ENCODE data around the gene KRT6B. TPM values are rescaled to one million over a fixed set of nuclear protein-coding genes. Genes with fewer than 3 reads are reported as not detected.

KRT6B gene
- total RNA-seq, 1 donor from 2014 or later: not detected

DNA sequence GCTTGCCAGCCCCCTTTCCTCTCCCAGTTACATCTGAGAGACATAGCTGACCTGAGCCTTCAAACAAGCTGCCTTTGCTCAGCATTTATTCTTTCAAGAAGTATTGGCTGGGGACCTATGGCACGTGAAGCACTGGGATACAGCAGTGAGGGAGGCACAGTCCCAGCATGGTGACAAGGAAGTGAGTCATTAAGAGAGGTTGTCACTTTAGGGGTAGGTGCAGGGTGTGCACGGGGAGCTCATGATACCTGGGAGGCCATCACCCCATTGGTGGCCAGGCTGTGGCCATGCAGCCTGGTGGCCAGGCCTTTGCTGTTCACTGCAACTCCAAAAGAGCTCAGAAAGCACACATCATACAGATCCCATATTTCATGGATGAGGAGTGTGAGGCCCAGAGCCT lies 12.1 kb downstream of the KRT6B start:
- Mint-ChIP-seq H3K27me3 (peaks cover 16% of the 10 kb centered on the region), H3K4me1 (ENCODE audit: low read depth) (peaks cover 23% of the 10 kb centered on the region), H3K27ac (no peak overlapping the region), H3K36me3 (ENCODE audit: insufficient read depth) (no peaks in the 10 kb centered on the region), H3K4me3 (ENCODE audit: low read depth) (no peak overlapping the region), H3K9me3 (ENCODE audit: low read depth) (no peaks in the 10 kb centered on the region)
- no peak for TF ChIP-seq CTCF (IDR thresholded peaks at IDR 0.05; ENCODE audit: unreplicated experiment)
- no peak for DNase-seq (ENCODE audit: low spot score, unreplicated experiment)

- H3K9me3 Mint-ChIP-seq (ENCODE audit: low read depth): no peaks in the 10 kb centered on the region
- DNase-seq (ENCODE audit: low spot score, unreplicated experiment): no peak
- no peak overlapping the region for H3K27ac Mint-ChIP-seq
- H3K4me1 Mint-ChIP-seq (ENCODE audit: low read depth): peaks cover 23% of the 10 kb centered on the region
- no peak for TF ChIP-seq CTCF (IDR thresholded peaks at IDR 0.05; ENCODE audit: unreplicated experiment)
- peaks cover 16% of the 10 kb centered on the region for H3K27me3 Mint-ChIP-seq
- no peaks in the 10 kb centered on the region for H3K36me3 Mint-ChIP-seq (ENCODE audit: insufficient read depth)
- H3K4me3 Mint-ChIP-seq (ENCODE audit: low read depth): no peak overlapping the region
These were observed 12.5 kb downstream of the KRT6B start for GRCh38 chr12:52439420-52439819.

GRCh38 chr12:52438305-52439301 lies 13.3 kb downstream of the KRT6B start:
- Mint-ChIP-seq H3K36me3 (ENCODE audit: insufficient read depth) (no peaks in the 10 kb centered on the region), H3K9me3 (ENCODE audit: low read depth) (no peaks in the 10 kb centered on the region), H3K27ac (no peak overlapping the region), H3K4me1 (ENCODE audit: low read depth) (peaks cover 23% of the 10 kb centered on the region), H3K27me3 (peaks cover 16% of the 10 kb centered on the region), H3K4me3 (ENCODE audit: low read depth) (no peak overlapping the region)
- no peak for DNase-seq (ENCODE audit: low spot score, unreplicated experiment)
- TF ChIP-seq CTCF (IDR thresholded peaks at IDR 0.05; ENCODE audit: unreplicated experiment): no peak

DNA sequence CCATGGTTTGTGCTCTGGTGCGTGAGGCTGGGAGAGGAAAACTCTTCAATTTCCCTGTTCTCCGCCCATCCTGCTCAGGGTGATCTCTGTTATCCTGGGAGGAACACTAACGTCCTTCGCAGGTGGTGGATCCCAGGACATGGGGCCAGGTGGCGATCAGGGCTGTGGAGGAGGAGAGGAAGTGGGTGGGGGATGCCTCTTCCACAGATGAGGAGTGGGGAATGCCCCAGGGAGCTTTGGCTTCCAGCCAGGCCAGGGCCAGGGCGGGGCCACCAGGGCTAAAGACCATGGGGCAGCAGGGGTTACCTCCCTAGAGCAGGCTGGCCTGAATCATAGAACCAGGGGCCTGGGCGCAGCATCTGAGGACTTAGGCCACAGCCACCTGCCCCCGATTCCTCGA lies 14.4 kb downstream of the KRT6B start:
- no peak overlapping the region for H3K27ac Mint-ChIP-seq
- TF ChIP-seq CTCF (IDR thresholded peaks at IDR 0.05; ENCODE audit: unreplicated experiment): no peak
- peaks cover 23% of the 10 kb centered on the region for H3K4me1 Mint-ChIP-seq (ENCODE audit: low read depth)
- no peaks in the 10 kb centered on the region for H3K36me3 Mint-ChIP-seq (ENCODE audit: insufficient read depth)
- H3K4me3 Mint-ChIP-seq (ENCODE audit: low read depth): no peak overlapping the region
- no peak for DNase-seq (ENCODE audit: low spot score, unreplicated experiment)
- no peaks in the 10 kb centered on the region for H3K9me3 Mint-ChIP-seq (ENCODE audit: low read depth)
- H3K27me3 Mint-ChIP-seq: peaks cover 17% of the 10 kb centered on the region

GRCh38 chr12:52436828-52437474 lies 15.0 kb downstream of the KRT6B start:
- Mint-ChIP-seq H3K4me1 (ENCODE audit: low read depth) (peaks cover 23% of the 10 kb centered on the region), H3K9me3 (ENCODE audit: low read depth) (no peaks in the 10 kb centered on the region), H3K36me3 (ENCODE audit: insufficient read depth) (no peaks in the 10 kb centered on the region), H3K4me3 (ENCODE audit: low read depth) (no peak overlapping the region), H3K27ac (no peak overlapping the region), H3K27me3 (peaks cover 15% of the 10 kb centered on the region)
- no peak for TF ChIP-seq CTCF (IDR thresholded peaks at IDR 0.05; ENCODE audit: unreplicated experiment)
- DNase-seq (ENCODE audit: low spot score, unreplicated experiment): no peak
